Right lobe of liver (tissue), 6 donors: Measurements from ENCODE around the gene SLC7A14. TPM values are rescaled to one million over a fixed set of nuclear protein-coding genes. Genes with fewer than 3 reads are reported as not detected.
A peak's percentile ranks its signal among the peaks of the same experiment; 100 is the strongest.

ENCODE experiments used
- ATAC-seq, 4 donors: fragments of 200-7000 bp; cut with Tn5 transposase; one replicate each; pipeline ENCODE4 v1.9.1; 2020; ENCODE audit warnings: mild to moderate bottlenecking in 4 of 4, moderate library complexity in 4 of 4
- DNase-seq, 3 donors: peaks; one replicate each; pipeline ENCODE4 v3.0.0-alpha.2; 2020
- H3K27ac ChIP-seq, 3 donors: fragments of 200-600 bp; one replicate each; pipeline ENCODE4 v1.8.0; 2022
- H3K27me3 ChIP-seq, 2 donors: fragments of 200-600 bp; one replicate each; pipeline ENCODE4 v1.8.0; 2022
- H3K36me3 ChIP-seq, 4 donors: fragments of 200-600 bp; sonication (generic) in 1 of 4; one replicate each; pipeline versions ENCODE4 v1.5.1 to v1.8.0; 2017 to 2022; ENCODE audit warnings: control low read depth in 1 of 4
- H3K4me1 ChIP-seq, 4 donors: fragments of 200-600 bp; sonication (generic) in 1 of 4; one replicate each; pipeline versions ENCODE4 v1.5.1 to v1.8.0; 2017 to 2022; ENCODE audit warnings: control low read depth in 1 of 4
- H3K4me3 ChIP-seq, 3 donors: fragments of 200-600 bp; one replicate each; pipeline ENCODE4 v1.8.0; 2022
- H3K9me3 ChIP-seq, 4 donors: fragments of 200-600 bp; sonication (generic) in 1 of 4; one replicate each; pipeline versions ENCODE4 v1.5.1 to v1.8.0; 2017 to 2022; ENCODE audit warnings: control low read depth in 1 of 4
- CTCF ChIP-seq, 4 donors: fragments of 200-600 bp in 3 of 4; fragments of 450-650 bp in 1 of 4; IDR thresholded peaks; one replicate each; pipeline versions ENCODE4 v1.5.1 to v1.8.0; 2016 to 2022; ENCODE audit warnings: antibody characterized with exemption in 4 of 4, mild to moderate bottlenecking in 2 of 4
- POLR2A ChIP-seq: fragments of 450-650 bp; IDR thresholded peaks from one replicate; pipeline ENCODE4 v1.6.1; 2017; ENCODE audit warnings: antibody characterized with exemption, mild to moderate bottlenecking
- WGBS: methylation state at CpG from one replicate; pipeline ENCODE4 v1.1.6; 2018; ENCODE audit warnings: low coverage, low lambda C conversion rate; ENCODE audit not compliant: insufficient coverage; ENCODE audit errors: missing lambda C conversion rate; 5-methylcytosine and 5-hydroxymethylcytosine counted together
- intact Hi-C, 2 donors: fragments of 100-400 bp; cut with DNase I; formaldehyde crosslinking; loops; one replicate each; pipeline versions ENCODE4 v1.11.2 to v1.14.1; 2022
- total RNA-seq, 6 experiments: library from RNA; depleted of rRNA in 2 of 6; stranded (reverse); fragments of >200 nt in 2 of 6; fragmentation: NEBNext Ultra II Directional in 3 of 6; extraction: Animal tissue kit (Norgen Biotek cat#: 25700) in 3 of 6; gene quantifications; one replicate each; pipeline versions ENCODE4 v1.1.0 to v1.2.4, GENCODE V29; 2016 to 2023
- donor health status: DM: no; HTN: yes; CAD: no.
- donor health status: DM: no; HTN: no; CAD: no.
- donor health status: DM: no; HTN: no; CAD: no.
- donor health status: DM: no; HTN: yes; CAD: no.
- donor health status: DM: no; HTN: yes; CAD: no.

Gene SLC7A14
- total RNA-seq, 6 experiments from 2014 or later = 0.05 to 0.11 TPM; not detected in 4

DNA sequence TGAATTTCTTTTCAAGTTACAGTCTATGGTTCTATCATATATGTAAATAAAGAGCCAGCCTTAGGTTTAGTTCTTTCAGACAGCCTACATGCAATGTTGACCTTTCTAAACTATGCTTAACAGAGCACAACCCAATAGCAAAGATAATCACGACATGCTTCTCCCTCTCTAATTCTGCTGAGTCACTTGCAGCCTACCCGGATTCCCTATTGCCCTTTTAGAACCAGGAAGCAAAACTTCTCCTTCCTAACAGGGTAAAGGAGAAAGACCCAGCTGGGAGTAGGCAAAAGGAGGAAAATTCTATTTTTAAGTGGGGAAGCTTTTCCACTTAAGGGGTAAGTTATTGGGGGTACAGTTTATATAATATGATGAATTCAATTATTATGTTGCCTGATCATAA lies 79.3 kb downstream of the SLC7A14 start:
- ATAC-seq (peak; percentile 37 to 94 (median 64)), DNase-seq (no peak)
- Histone ChIP-seq H3K27ac (no peak overlapping the region), H3K27me3 (no peaks in the 10 kb centered on the region), H3K4me3 (no peak overlapping the region), H3K4me1 (peaks cover 0 to 9% (median 0%) of the 10 kb centered on the region in 4 donors), H3K9me3 (no peaks in the 10 kb centered on the region), H3K36me3 (no peaks in the 10 kb centered on the region)
- intact Hi-C loops = no loop called here
- 0% methylated on average over 2 of the region's 2 CpGs for WGBS
- TF ChIP-seq POLR2A = no peak
- no peak for TF ChIP-seq CTCF (IDR thresholded peaks at IDR 0.05)

DNA sequence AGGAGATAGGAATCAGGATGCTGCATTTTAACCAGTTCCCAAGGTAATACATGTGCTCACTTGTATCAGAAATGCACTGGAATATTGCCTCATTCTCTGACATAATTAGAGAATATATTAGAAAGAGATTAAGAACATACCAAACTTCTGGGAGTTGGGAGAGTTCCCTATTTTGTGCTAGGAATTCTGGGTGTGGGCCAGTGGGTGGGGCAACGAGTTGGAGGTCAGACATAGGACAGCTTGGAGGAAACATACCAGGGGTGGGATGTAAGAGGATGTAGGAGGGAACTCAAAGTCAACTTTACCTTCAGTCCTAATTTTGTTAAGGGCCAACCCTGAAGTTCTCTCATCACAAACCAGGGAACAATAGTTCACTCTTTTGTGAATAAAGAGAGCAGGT lies 83.6 kb downstream of the SLC7A14 start:
- peaks cover 0 to 9% (median 0%) of the 10 kb centered on the region in 4 donors for H3K4me1 ChIP-seq
- H3K36me3 ChIP-seq = no peaks in the 10 kb centered on the region
- TF ChIP-seq CTCF (IDR thresholded peaks at IDR 0.05) (no peak), POLR2A (no peak)
- 0% methylated on average over 1 of the region's 1 CpG for WGBS
- H3K9me3 ChIP-seq = no peaks in the 10 kb centered on the region
- no peak for ATAC-seq
- no peak overlapping the region for H3K4me3 ChIP-seq
- no peaks in the 10 kb centered on the region for H3K27me3 ChIP-seq
- intact Hi-C loops = no loop called here
- no peak overlapping the region for H3K27ac ChIP-seq
- no peak for DNase-seq

- intact Hi-C loops = no loop called here
- no peak overlapping the region for H3K4me3 ChIP-seq
- no peaks in the 10 kb centered on the region for H3K9me3 ChIP-seq
- 73% methylated on average over 5 of the region's 7 CpGs for WGBS
- no peaks in the 10 kb centered on the region for H3K4me1 ChIP-seq
- H3K27me3 ChIP-seq = no peaks in the 10 kb centered on the region
- DNase-seq = no peak
- ATAC-seq = no peak
- TF ChIP-seq CTCF (IDR thresholded peaks at IDR 0.05) (no peak), POLR2A (no peak)
- H3K27ac ChIP-seq = no peak overlapping the region
- no peaks in the 10 kb centered on the region for H3K36me3 ChIP-seq
Observed at GRCh38 chr3:170500995-170501394, 84.9 kb downstream of the SLC7A14 start.

DNA sequence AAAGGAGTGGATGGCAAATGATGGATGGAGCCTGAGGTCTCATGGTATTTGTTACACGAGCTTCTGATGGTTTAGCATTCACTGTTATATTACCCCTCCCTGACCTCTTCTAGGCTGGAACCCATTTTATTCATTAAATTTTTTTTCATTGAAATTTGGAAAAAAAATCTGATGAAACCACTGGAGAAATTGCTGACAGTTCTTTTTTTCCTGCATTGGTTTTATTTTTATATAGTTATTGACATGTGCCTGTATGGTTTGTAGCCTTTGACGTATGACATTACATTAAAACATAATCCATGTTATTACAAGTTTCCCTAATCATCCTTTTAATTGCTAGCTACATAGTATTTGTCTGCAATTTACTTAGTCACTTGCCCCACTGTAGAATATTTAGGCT lies 85.4 kb downstream of the SLC7A14 start:
- ATAC-seq (no peak), DNase-seq (no peak)
- Histone ChIP-seq H3K36me3 (no peaks in the 10 kb centered on the region), H3K27me3 (no peaks in the 10 kb centered on the region), H3K27ac (no peak overlapping the region), H3K4me1 (no peaks in the 10 kb centered on the region), H3K4me3 (no peak overlapping the region), H3K9me3 (no peaks in the 10 kb centered on the region)
- 91% methylated on average over 2 of the region's 2 CpGs for WGBS
- intact Hi-C loops = no loop called here
- TF ChIP-seq POLR2A (no peak), CTCF (IDR thresholded peaks at IDR 0.05) (no peak)
